ENCODE data around the gene DRD1.
"Not testable (repeated sequence)": the region's sequence is repeated elsewhere in the genome, so short reads cannot be mapped to it uniquely, and the experiment has no call there.

Gene DRD1

GRCh38 chr5:175415303-175415702, 28.7 kb downstream of the DRD1 start:
- H3K4me3 ChIP-seq (replicated peaks; ENCODE audit: insufficient read depth, low read length), result no peak overlapping the region
- H3K27ac ChIP-seq (replicated peaks), result no peak overlapping the region
- H3K27me3 ChIP-seq (ENCODE audit: insufficient read depth, poor library complexity, severe bottlenecking), result peaks cover 6% of the 10 kb centered on the region
- DNase-seq (ENCODE audit: low read depth in 1 of 2, low spot score in 1 of 2), result no peak
- no peak for TF ChIP-seq SPI1 (IDR thresholded peaks at IDR 0.05; ENCODE audit: borderline replicate concordance, low read depth)
- no peak for TF ChIP-seq CTCF (IDR thresholded peaks at IDR 0.05; ENCODE audit: insufficient read depth, low read length)
- no peak for TF ChIP-seq GABPA (IDR thresholded peaks at IDR 0.05; ENCODE audit: low read depth)
- no peak for TF ChIP-seq REST (IDR thresholded peaks at IDR 0.05; ENCODE audit: insufficient replicate concordance, low read depth)
- TF ChIP-seq POLR2AphosphoS5 (IDR thresholded peaks at IDR 0.05; ENCODE audit: low read depth), result no peak

- TF ChIP-seq REST (IDR thresholded peaks at IDR 0.05; ENCODE audit: insufficient replicate concordance, low read depth) (no peak), GABPA (IDR thresholded peaks at IDR 0.05; ENCODE audit: low read depth) (no peak), CTCF (IDR thresholded peaks at IDR 0.05; ENCODE audit: insufficient read depth, low read length) (no peak), POLR2AphosphoS5 (IDR thresholded peaks at IDR 0.05; ENCODE audit: low read depth) (no peak), SPI1 (IDR thresholded peaks at IDR 0.05; ENCODE audit: borderline replicate concordance, low read depth) (no peak)
- Histone ChIP-seq H3K27me3 (ENCODE audit: insufficient read depth, poor library complexity, severe bottlenecking) (peaks cover 6% of the 10 kb centered on the region), H3K4me3 (replicated peaks; ENCODE audit: insufficient read depth, low read length) (no peak overlapping the region)
Measured at GRCh38 chr5:175410926-175411325, 33.1 kb downstream of the DRD1 start.

GRCh38 chr5:175406300-175406699, 37.7 kb downstream of the DRD1 start:
- TF ChIP-seq SPI1 (IDR thresholded peaks at IDR 0.05; ENCODE audit: borderline replicate concordance, low read depth) (no peak), POLR2AphosphoS5 (IDR thresholded peaks at IDR 0.05; ENCODE audit: low read depth) (no peak), REST (IDR thresholded peaks at IDR 0.05; ENCODE audit: insufficient replicate concordance, low read depth) (no peak), GABPA (IDR thresholded peaks at IDR 0.05; ENCODE audit: low read depth) (no peak), CTCF (IDR thresholded peaks at IDR 0.05; ENCODE audit: insufficient read depth, low read length) (no peak)
- no peak overlapping the region for H3K27ac ChIP-seq (replicated peaks)
- peaks cover 3% of the 10 kb centered on the region for H3K27me3 ChIP-seq (ENCODE audit: insufficient read depth, poor library complexity, severe bottlenecking)
- H3K4me3 ChIP-seq (replicated peaks; ENCODE audit: insufficient read depth, low read length), result no peak overlapping the region
- no peak for DNase-seq (ENCODE audit: low read depth in 1 of 2, low spot score in 1 of 2)

More at GRCh38 chr5:175410926-175411325, 33.1 kb downstream of the DRD1 start:
- DNase-seq (ENCODE audit: low read depth in 1 of 2, low spot score in 1 of 2), result no peak
- H3K27ac ChIP-seq (replicated peaks), result no peak overlapping the region

- not testable (repeated sequence) for H3K27ac ChIP-seq (replicated peaks); H3K4me3 ChIP-seq (replicated peaks; ENCODE audit: insufficient read depth, low read length); H3K27me3 ChIP-seq (ENCODE audit: insufficient read depth, poor library complexity, severe bottlenecking); DNase-seq (ENCODE audit: low read depth in 1 of 2, low spot score in 1 of 2)
Measured at GRCh38 chr5:175397590-175398297, 46.2 kb downstream of the DRD1 start.

GRCh38 chr5:175395430-175395829, 48.6 kb downstream of the DRD1 start:
- DNase-seq (ENCODE audit: low read depth in 1 of 2, low spot score in 1 of 2); H3K27ac ChIP-seq (replicated peaks); H3K4me3 ChIP-seq (replicated peaks; ENCODE audit: insufficient read depth, low read length); H3K27me3 ChIP-seq (ENCODE audit: insufficient read depth, poor library complexity, severe bottlenecking): not testable (repeated sequence)

All from HL-60 (cell line).